Measurements from ENCODE around the gene NELL1.

DNA sequence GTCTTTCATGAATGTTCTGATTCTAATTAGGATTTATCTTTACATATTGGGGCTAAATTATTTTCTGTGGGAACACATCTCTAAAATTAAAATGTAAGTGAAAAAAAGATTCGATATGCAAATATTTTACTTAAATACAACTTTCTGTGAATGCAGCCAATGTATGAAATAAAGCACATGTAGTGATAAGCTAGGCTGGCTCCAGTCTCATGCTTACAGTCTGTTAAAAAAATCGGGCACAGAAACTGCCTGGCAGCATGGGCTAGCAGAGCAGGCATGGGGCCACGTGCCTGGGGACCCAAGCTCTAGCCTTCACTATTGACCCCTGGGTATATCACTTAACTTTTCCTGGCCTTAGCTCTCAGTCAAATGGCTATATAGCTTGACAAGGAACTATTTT is 46.5 kb downstream of the NELL1 start:
- no peak for TF ChIP-seq EZH2 (IDR thresholded peaks at IDR 0.05; ENCODE audit: insufficient read depth, poor library complexity, severe bottlenecking)
- no peak for TF ChIP-seq EZH2phosphoT487 (IDR thresholded peaks at IDR 0.05; ENCODE audit: insufficient read depth, low read depth)
